ENCODE results near the gene MORF4L2.

MORF4L2 gene

GRCh38 chrX:103686199-103687072, at the start of gene MORF4L2:
MORF4L2 (minus strand) TSS chrX:103686699; CDS start chrX:103677027, 9,672 bp downstream.
- Histone ChIP-seq H3K4me3 (ENCODE audit: low read depth, low read length) (peak within 1 kb of the TSS; percentile 98), H3K9me3 (ENCODE audit: control insufficient read depth, insufficient read depth, low read length) (no peaks in the 10 kb centered on the region), H3K27me3 (ENCODE audit: control insufficient read depth, insufficient read depth, low read length) (no peaks in the 10 kb centered on the region), H3K4me1 (ENCODE audit: control insufficient read depth, insufficient read depth, low read length) (peaks cover 9% of the 10 kb centered on the region), H3K36me3 (ENCODE audit: control insufficient read depth, insufficient read depth, low read length) (peaks cover 18% of the 10 kb centered on the region), H3K9ac (ENCODE audit: low read depth, low read length) (peak within 1 kb of the TSS; percentile 95)

- peaks cover 20% of the 10 kb centered on the region for H3K4me1 ChIP-seq (ENCODE audit: control insufficient read depth, insufficient read depth, low read length)
- H3K27me3 ChIP-seq (ENCODE audit: control insufficient read depth, insufficient read depth, low read length), result peaks cover 3% of the 10 kb centered on the region
- no peaks in the 10 kb centered on the region for H3K36me3 ChIP-seq (ENCODE audit: control insufficient read depth, insufficient read depth, low read length)
- no peak overlapping the region for H3K4me3 ChIP-seq (ENCODE audit: low read depth, low read length)
- H3K9ac ChIP-seq (ENCODE audit: low read depth, low read length), result no peak overlapping the region
- H3K9me3 ChIP-seq (ENCODE audit: control insufficient read depth, insufficient read depth, low read length), result no peaks in the 10 kb centered on the region
These were observed 47.7 kb upstream of the MORF4L2 start for GRCh38 chrX:103734125-103734760.

- H3K9me3 ChIP-seq (ENCODE audit: control insufficient read depth, insufficient read depth, low read length), result no peaks in the 10 kb centered on the region
- peaks cover 6% of the 10 kb centered on the region for H3K27me3 ChIP-seq (ENCODE audit: control insufficient read depth, insufficient read depth, low read length)
- H3K9ac ChIP-seq (ENCODE audit: low read depth, low read length), result no peak overlapping the region
- H3K4me1 ChIP-seq (ENCODE audit: control insufficient read depth, insufficient read depth, low read length), result peaks cover 28% of the 10 kb centered on the region
- H3K36me3 ChIP-seq (ENCODE audit: control insufficient read depth, insufficient read depth, low read length), result no peaks in the 10 kb centered on the region
- no peak overlapping the region for H3K4me3 ChIP-seq (ENCODE audit: low read depth, low read length)
These were observed 46.5 kb upstream of the MORF4L2 start for GRCh38 chrX:103733017-103733416.

- Histone ChIP-seq H3K9ac (ENCODE audit: low read depth, low read length) (no peak overlapping the region), H3K9me3 (ENCODE audit: control insufficient read depth, insufficient read depth, low read length) (no peaks in the 10 kb centered on the region), H3K36me3 (ENCODE audit: control insufficient read depth, insufficient read depth, low read length) (no peaks in the 10 kb centered on the region), H3K4me1 (ENCODE audit: control insufficient read depth, insufficient read depth, low read length) (peaks cover 38% of the 10 kb centered on the region), H3K4me3 (ENCODE audit: low read depth, low read length) (no peak overlapping the region), H3K27me3 (ENCODE audit: control insufficient read depth, insufficient read depth, low read length) (peaks cover 3% of the 10 kb centered on the region)
These were observed 44.4 kb upstream of the MORF4L2 start for GRCh38 chrX:103730796-103731493.

- Histone ChIP-seq H3K9me3 (ENCODE audit: control insufficient read depth, insufficient read depth, low read length) (no peaks in the 10 kb centered on the region), H3K4me1 (ENCODE audit: control insufficient read depth, insufficient read depth, low read length) (peaks cover 38% of the 10 kb centered on the region), H3K27me3 (ENCODE audit: control insufficient read depth, insufficient read depth, low read length) (peaks cover 3% of the 10 kb centered on the region), H3K9ac (ENCODE audit: low read depth, low read length) (no peak overlapping the region), H3K4me3 (ENCODE audit: low read depth, low read length) (no peak overlapping the region), H3K36me3 (ENCODE audit: control insufficient read depth, insufficient read depth, low read length) (no peaks in the 10 kb centered on the region)
These were observed 43.8 kb upstream of the MORF4L2 start for GRCh38 chrX:103730147-103730795.

- Histone ChIP-seq H3K36me3 (ENCODE audit: control insufficient read depth, insufficient read depth, low read length) (no peaks in the 10 kb centered on the region), H3K27me3 (ENCODE audit: control insufficient read depth, insufficient read depth, low read length) (peaks cover 3% of the 10 kb centered on the region), H3K9me3 (ENCODE audit: control insufficient read depth, insufficient read depth, low read length) (no peaks in the 10 kb centered on the region), H3K4me3 (ENCODE audit: low read depth, low read length) (no peak overlapping the region), H3K4me1 (ENCODE audit: control insufficient read depth, insufficient read depth, low read length) (peaks cover 38% of the 10 kb centered on the region), H3K9ac (ENCODE audit: low read depth, low read length) (no peak overlapping the region)
These were observed 42.5 kb upstream of the MORF4L2 start for GRCh38 chrX:103729015-103729414.

GRCh38 chrX:103727115-103727514, 40.6 kb upstream of the MORF4L2 start:
- H3K4me1 ChIP-seq (ENCODE audit: control insufficient read depth, insufficient read depth, low read length), result peaks cover 38% of the 10 kb centered on the region
- H3K4me3 ChIP-seq (ENCODE audit: low read depth, low read length), result no peak overlapping the region
- no peaks in the 10 kb centered on the region for H3K36me3 ChIP-seq (ENCODE audit: control insufficient read depth, insufficient read depth, low read length)
- H3K9me3 ChIP-seq (ENCODE audit: control insufficient read depth, insufficient read depth, low read length), result no peaks in the 10 kb centered on the region
- no peak overlapping the region for H3K9ac ChIP-seq (ENCODE audit: low read depth, low read length)
- H3K27me3 ChIP-seq (ENCODE audit: control insufficient read depth, insufficient read depth, low read length), result peaks cover 6% of the 10 kb centered on the region

GRCh38 chrX:103726477-103726876, 40.0 kb upstream of the MORF4L2 start:
- Histone ChIP-seq H3K4me3 (ENCODE audit: low read depth, low read length) (no peak overlapping the region), H3K9me3 (ENCODE audit: control insufficient read depth, insufficient read depth, low read length) (no peaks in the 10 kb centered on the region), H3K27me3 (ENCODE audit: control insufficient read depth, insufficient read depth, low read length) (peaks cover 6% of the 10 kb centered on the region), H3K9ac (ENCODE audit: low read depth, low read length) (no peak overlapping the region), H3K4me1 (ENCODE audit: control insufficient read depth, insufficient read depth, low read length) (peaks cover 38% of the 10 kb centered on the region), H3K36me3 (ENCODE audit: control insufficient read depth, insufficient read depth, low read length) (no peaks in the 10 kb centered on the region)

- H3K27me3 ChIP-seq (ENCODE audit: control insufficient read depth, insufficient read depth, low read length), result peaks cover 3% of the 10 kb centered on the region
- H3K9ac ChIP-seq (ENCODE audit: low read depth, low read length), result no peak overlapping the region
- no peak overlapping the region for H3K4me3 ChIP-seq (ENCODE audit: low read depth, low read length)
- peaks cover 6% of the 10 kb centered on the region for H3K4me1 ChIP-seq (ENCODE audit: control insufficient read depth, insufficient read depth, low read length)
- H3K9me3 ChIP-seq (ENCODE audit: control insufficient read depth, insufficient read depth, low read length), result no peaks in the 10 kb centered on the region
- no peaks in the 10 kb centered on the region for H3K36me3 ChIP-seq (ENCODE audit: control insufficient read depth, insufficient read depth, low read length)
These were observed 36.0 kb upstream of the MORF4L2 start for GRCh38 chrX:103722505-103722904.

- Histone ChIP-seq H3K36me3 (ENCODE audit: control insufficient read depth, insufficient read depth, low read length) (no peaks in the 10 kb centered on the region), H3K4me3 (ENCODE audit: low read depth, low read length) (no peak overlapping the region), H3K9me3 (ENCODE audit: control insufficient read depth, insufficient read depth, low read length) (no peaks in the 10 kb centered on the region), H3K27me3 (ENCODE audit: control insufficient read depth, insufficient read depth, low read length) (peaks cover 3% of the 10 kb centered on the region), H3K4me1 (ENCODE audit: control insufficient read depth, insufficient read depth, low read length) (no peaks in the 10 kb centered on the region), H3K9ac (ENCODE audit: low read depth, low read length) (no peak overlapping the region)
These were observed 31.6 kb upstream of the MORF4L2 start for GRCh38 chrX:103718120-103718519.

GRCh38 chrX:103716962-103717361, 30.5 kb upstream of the MORF4L2 start:
- Histone ChIP-seq H3K4me3 (ENCODE audit: low read depth, low read length) (no peak overlapping the region), H3K27me3 (ENCODE audit: control insufficient read depth, insufficient read depth, low read length) (no peaks in the 10 kb centered on the region), H3K9ac (ENCODE audit: low read depth, low read length) (no peak overlapping the region)

More at GRCh38 chrX:103716962-103717361, 30.5 kb upstream of the MORF4L2 start:
- Histone ChIP-seq H3K9me3 (ENCODE audit: control insufficient read depth, insufficient read depth, low read length) (no peaks in the 10 kb centered on the region), H3K4me1 (ENCODE audit: control insufficient read depth, insufficient read depth, low read length) (peaks cover under 1% of the 10 kb centered on the region), H3K36me3 (ENCODE audit: control insufficient read depth, insufficient read depth, low read length) (no peaks in the 10 kb centered on the region)
